Measurements from ENCODE around the gene CC2D2A.

Gene CC2D2A

GRCh38 chr4:15495621-15496020 is 25.9 kb downstream of the CC2D2A start:
- no peak for TF ChIP-seq CTCF (IDR thresholded peaks at IDR 0.05; ENCODE audit: low read depth, low read length, missing control alignments)
- no peak overlapping the region for H3K4me3 ChIP-seq (ENCODE audit: low read depth, low read length)
- DNase-seq (ENCODE audit: low read depth) = no peak

GRCh38 chr4:15498356-15498755 is 28.7 kb downstream of the CC2D2A start:
- H3K4me3 ChIP-seq (ENCODE audit: low read depth, low read length) = no peak overlapping the region
- TF ChIP-seq CTCF (IDR thresholded peaks at IDR 0.05; ENCODE audit: low read depth, low read length, missing control alignments) = no peak
- DNase-seq (ENCODE audit: low read depth) = no peak

- no peak for TF ChIP-seq CTCF (IDR thresholded peaks at IDR 0.05; ENCODE audit: low read depth, low read length, missing control alignments)
- no peak for DNase-seq (ENCODE audit: low read depth)
These were observed 31.0 kb downstream of the CC2D2A start for GRCh38 chr4:15500701-15501100.

GRCh38 chr4:15501941-15502340 is 32.3 kb downstream of the CC2D2A start:
- TF ChIP-seq CTCF (IDR thresholded peaks at IDR 0.05; ENCODE audit: low read depth, low read length, missing control alignments) = no peak
- no peak for DNase-seq (ENCODE audit: low read depth)
- H3K4me3 ChIP-seq (ENCODE audit: low read depth, low read length) = no peak overlapping the region

More at GRCh38 chr4:15500701-15501100, 31.0 kb downstream of the CC2D2A start:
- H3K4me3 ChIP-seq (ENCODE audit: low read depth, low read length) = no peak overlapping the region

- no peak for DNase-seq (ENCODE audit: low read depth)
These were observed 32.7 kb downstream of the CC2D2A start for GRCh38 chr4:15502384-15502783.

GRCh38 chr4:15504041-15504440 is 34.4 kb downstream of the CC2D2A start:
- TF ChIP-seq CTCF (IDR thresholded peaks at IDR 0.05; ENCODE audit: low read depth, low read length, missing control alignments) = no peak
- no peak for DNase-seq (ENCODE audit: low read depth)
- no peak overlapping the region for H3K4me3 ChIP-seq (ENCODE audit: low read depth, low read length)

More at GRCh38 chr4:15502384-15502783, 32.7 kb downstream of the CC2D2A start:
- H3K4me3 ChIP-seq (ENCODE audit: low read depth, low read length) = no peak overlapping the region
- no peak for TF ChIP-seq CTCF (IDR thresholded peaks at IDR 0.05; ENCODE audit: low read depth, low read length, missing control alignments)

GRCh38 chr4:15506464-15506863 is 36.8 kb downstream of the CC2D2A start:
- TF ChIP-seq CTCF (IDR thresholded peaks at IDR 0.05; ENCODE audit: low read depth, low read length, missing control alignments) = no peak
- DNase-seq (ENCODE audit: low read depth) = no peak
- H3K4me3 ChIP-seq (ENCODE audit: low read depth, low read length) = no peak overlapping the region

Data from GM12864 (cell line).